ENCODE measurements around the gene EXOG.

GRCh38 chr3:38515367-38515766 is 19.2 kb downstream of the EXOG start:
- TF ChIP-seq POLR2A (IDR thresholded peaks at IDR 0.05; ENCODE audit: low read length) (no peak), GATA1 (IDR thresholded peaks at IDR 0.05; ENCODE audit: low read depth, low read length) (no peak)

All from erythroblast (primary cell).